Vagina (tissue), 2 donors: ENCODE measurements around the gene BICD2. TPM values are rescaled to one million over a fixed set of nuclear protein-coding genes. Genes with fewer than 3 reads are reported as not detected.

Source experiments
- DNase-seq, 2 donors: peaks; one replicate each; pipeline ENCODE4 v3.0.0-alpha.2; 2017; ENCODE audit errors: extremely low spot score in 2 of 2
- H3K27ac ChIP-seq: fragments of 200-600 bp; sonication (generic); one replicate; pipeline ENCODE4 v1.5.1; 2019
- H3K27me3 ChIP-seq: fragments of 200-600 bp; sonication (generic); one replicate; pipeline ENCODE4 v1.5.1; 2019
- H3K36me3 ChIP-seq, 2 donors: fragments of 200-600 bp; sonication (generic); one replicate each; pipeline ENCODE4 v1.5.1; 2017 to 2019
- H3K4me1 ChIP-seq: fragments of 200-600 bp; sonication (generic); one replicate; pipeline ENCODE4 v1.5.1; 2019
- H3K4me3 ChIP-seq, 2 donors: fragments of 200-600 bp; sonication (generic); 1 replicate in 1 of 2; 2 replicates in 1 of 2; pipeline ENCODE4 v1.5.1; 2016 to 2019
- H3K9me3 ChIP-seq: fragments of 200-600 bp; sonication (generic); one replicate; pipeline ENCODE4 v1.5.1; 2019
- CTCF ChIP-seq, 3 experiments: fragments of 450-650 bp in 2 of 3; fragments of 200-600 bp in 1 of 3; sonication (generic) in 1 of 3; IDR thresholded peaks; one replicate each; pipeline ENCODE4 v1.5.1; 2017 to 2019; ENCODE audit warnings: antibody characterized with exemption in 3 of 3, mild to moderate bottlenecking in 2 of 3, moderate library complexity in 2 of 3
- POLR2A ChIP-seq, 2 donors: fragments of 450-650 bp; IDR thresholded peaks; one replicate each; pipeline ENCODE4 v1.6.1; 2017; ENCODE audit warnings: antibody characterized with exemption in 2 of 2, mild to moderate bottlenecking in 2 of 2, moderate library complexity in 2 of 2
- POLR2AphosphoS5 ChIP-seq, 2 donors: sonication (generic); formaldehyde crosslinking; IDR thresholded peaks; one replicate each; pipeline ENCODE4 v1.9.0; 2017; ENCODE audit warnings: antibody characterized with exemption in 2 of 2, mild to moderate bottlenecking in 2 of 2, low read depth in 1 of 2; ENCODE audit not compliant: insufficient read depth in 1 of 2
- intact Hi-C: fragments of 100-400 bp; cut with DNase I; formaldehyde crosslinking; loops from one replicate; pipeline ENCODE4 v1.15.1; 2023
- total RNA-seq: library from RNA; depleted of rRNA; stranded (reverse); fragments of >200 nt; gene quantifications from one replicate; pipeline ENCODE4 v1.2.3, GENCODE V29; 2016

The BICD2 gene
- total RNA-seq, 1 donor from 2014 or later = 82.7 TPM

- Histone ChIP-seq H3K36me3 (peaks cover 0 to 74% of the 10 kb centered on the region in 2 donors), H3K9me3 (no peaks in the 10 kb centered on the region), H3K27ac (peak overlapping the region; percentile 70), H3K4me3 (no peak overlapping the region), H3K4me1 (peaks cover 36% of the 10 kb centered on the region), H3K27me3 (no peaks in the 10 kb centered on the region)
- intact Hi-C loops = no loop called here
- DNase-seq = peak; percentile 90 to 96
- TF ChIP-seq POLR2AphosphoS5 (IDR thresholded peaks at IDR 0.05; ENCODE audit: insufficient read depth in 1 of 2, low read depth in 1 of 2) = peak; percentile 31 to 64
- no peak for TF ChIP-seq POLR2A (IDR thresholded peaks at IDR 0.05)
- no peak for TF ChIP-seq CTCF (IDR thresholded peaks at IDR 0.05)
These were observed 49.0 kb downstream of the BICD2 start for GRCh38 chr9:92715488-92716231.

- Histone ChIP-seq H3K27ac (peak overlapping the region; percentile 70), H3K27me3 (no peaks in the 10 kb centered on the region), H3K9me3 (no peaks in the 10 kb centered on the region), H3K36me3 (peaks cover 0 to 67% of the 10 kb centered on the region in 2 donors), H3K4me1 (peaks cover 43% of the 10 kb centered on the region), H3K4me3 (no peak overlapping the region)
- intact Hi-C loops = no loop called here
- peak in 1 of 2 donors; percentile 86 for DNase-seq
- TF ChIP-seq POLR2A (IDR thresholded peaks at IDR 0.05) = no peak
- TF ChIP-seq CTCF (IDR thresholded peaks at IDR 0.05) = no peak
- no peak for TF ChIP-seq POLR2AphosphoS5 (IDR thresholded peaks at IDR 0.05; ENCODE audit: insufficient read depth in 1 of 2, low read depth in 1 of 2)
These were observed 49.7 kb downstream of the BICD2 start for GRCh38 chr9:92714787-92715487.

- Histone ChIP-seq H3K36me3 (peaks cover 0 to 58% of the 10 kb centered on the region in 2 donors), H3K9me3 (no peaks in the 10 kb centered on the region), H3K4me1 (peaks cover 46% of the 10 kb centered on the region), H3K4me3 (no peak overlapping the region), H3K27me3 (no peaks in the 10 kb centered on the region), H3K27ac (no peak overlapping the region)
- DNase-seq = no peak
- no peak for TF ChIP-seq POLR2A (IDR thresholded peaks at IDR 0.05)
- no peak for TF ChIP-seq CTCF (IDR thresholded peaks at IDR 0.05)
- TF ChIP-seq POLR2AphosphoS5 (IDR thresholded peaks at IDR 0.05; ENCODE audit: insufficient read depth in 1 of 2, low read depth in 1 of 2) = no peak
- intact Hi-C loops = no loop called here
These were observed 50.6 kb downstream of the BICD2 start for GRCh38 chr9:92714016-92714415.

- Histone ChIP-seq H3K27ac (no peak overlapping the region), H3K9me3 (no peaks in the 10 kb centered on the region), H3K4me3 (no peak overlapping the region), H3K36me3 (peaks cover 0 to 53% of the 10 kb centered on the region in 2 donors), H3K27me3 (no peaks in the 10 kb centered on the region), H3K4me1 (peaks cover 46% of the 10 kb centered on the region)
- intact Hi-C loops = no loop called here
- DNase-seq = peak in 1 of 2 donors; percentile 87
- TF ChIP-seq POLR2AphosphoS5 (IDR thresholded peaks at IDR 0.05; ENCODE audit: insufficient read depth in 1 of 2, low read depth in 1 of 2) = no peak
- TF ChIP-seq POLR2A (IDR thresholded peaks at IDR 0.05) = no peak
- TF ChIP-seq CTCF (IDR thresholded peaks at IDR 0.05) = no peak
These were observed 51.1 kb downstream of the BICD2 start for GRCh38 chr9:92713528-92713927.

- peaks cover 0 to 45% of the 10 kb centered on the region in 2 donors for H3K36me3 ChIP-seq
These were observed 51.9 kb downstream of the BICD2 start for GRCh38 chr9:92712767-92713166.

More at GRCh38 chr9:92712767-92713166, 51.9 kb downstream of the BICD2 start:
- Histone ChIP-seq H3K9me3 (no peaks in the 10 kb centered on the region), H3K27ac (no peak overlapping the region), H3K4me3 (no peak overlapping the region), H3K27me3 (no peaks in the 10 kb centered on the region), H3K4me1 (peaks cover 39% of the 10 kb centered on the region)
- DNase-seq = no peak
- TF ChIP-seq POLR2AphosphoS5 (IDR thresholded peaks at IDR 0.05; ENCODE audit: insufficient read depth in 1 of 2, low read depth in 1 of 2) (no peak), CTCF (IDR thresholded peaks at IDR 0.05) (no peak), POLR2A (IDR thresholded peaks at IDR 0.05) (no peak)
- intact Hi-C loops = no loop called here
